Gastrocnemius medialis (tissue), 4 donors: ENCODE data around the gene GAL3ST3. TPM values are rescaled to one million over a fixed set of nuclear protein-coding genes. Genes with fewer than 3 reads are reported as not detected.
"Not testable (repeated sequence)": the region's sequence is repeated elsewhere in the genome, so short reads cannot be mapped to it uniquely, and the experiment has no call there.

Source experiments
- ATAC-seq, 2 donors: fragments of 150-250 bp; one replicate each; pipeline ENCODE4 v1.9.1; 2016
- DNase-seq, 2 donors: peaks; one replicate each; pipeline ENCODE4 v3.0.0-alpha.2; 2019
- H3K27ac ChIP-seq, 4 donors: fragments of 200-600 bp; sonication (generic); 1 replicate in 1 of 4; 2 replicates in 3 of 4; pipeline ENCODE4 v1.5.1; 2016 to 2018; ENCODE audit warnings: mild to moderate bottlenecking in 2 of 4, moderate library complexity in 1 of 4
- H3K27me3 ChIP-seq, 3 donors: fragments of 200-600 bp; sonication (generic) in 2 of 3; 1 replicate in 1 of 3; 2 replicates in 2 of 3; pipeline versions ENCODE4 v1.5.1 to v1.6.0; 2016 to 2019; ENCODE audit warnings: mild to moderate bottlenecking in 1 of 3, moderate library complexity in 1 of 3
- H3K36me3 ChIP-seq, 2 donors: fragments of 200-600 bp; sonication (generic) in 1 of 2; one replicate each; pipeline ENCODE4 v1.5.1; 2017 to 2018
- H3K4me1 ChIP-seq, 2 donors: fragments of 200-600 bp; sonication (generic) in 1 of 2; one replicate each; pipeline ENCODE4 v1.5.1; 2016 to 2017; ENCODE audit warnings: mild to moderate bottlenecking in 2 of 2
- H3K4me3 ChIP-seq, 4 donors: fragments of 200-600 bp; sonication (generic) in 3 of 4; 1 replicate in 1 of 4; 2 replicates in 3 of 4; pipeline ENCODE4 v1.5.1; 2016 to 2019; ENCODE audit warnings: mild to moderate bottlenecking in 2 of 4
- H3K9me3 ChIP-seq, 3 donors: fragments of 200-600 bp; sonication (generic) in 2 of 3; 1 replicate in 1 of 3; 2 replicates in 2 of 3; pipeline ENCODE4 v1.5.1; 2016 to 2019
- CTCF ChIP-seq, 5 experiments: fragments of 450-650 bp in 3 of 5; fragments of 200-600 bp in 2 of 5; sonication (generic) in 2 of 5; IDR thresholded peaks in 4 of 5; conservative IDR thresholded peaks in 1 of 5; 1 replicate in 4 of 5; 2 replicates in 1 of 5; pipeline ENCODE4 v1.5.1; 2016 to 2019; ENCODE audit warnings: antibody characterized with exemption in 5 of 5, mild to moderate bottlenecking in 3 of 5, moderate library complexity in 3 of 5
- POLR2A ChIP-seq, 2 donors: fragments of 450-650 bp; IDR thresholded peaks; one replicate each; pipeline ENCODE4 v1.6.1; 2017; ENCODE audit warnings: antibody characterized with exemption in 2 of 2, mild to moderate bottlenecking in 2 of 2, moderate library complexity in 2 of 2
- in situ Hi-C, 4 donors: fragments of 200-750 bp; cut with MboI; loops; one replicate each; pipeline versions ENCODE4 v1.15.0 to v1.8.0; 2017; ENCODE audit warnings: low sequenced_read_pairs in 4 of 4
- intact Hi-C: fragments of 100-400 bp; cut with DNase I; formaldehyde crosslinking; loops from one replicate; pipeline ENCODE4 v1.15.1; 2023; ENCODE audit warnings: low total_unique reads
- total RNA-seq, 4 donors: library from RNA; depleted of rRNA; stranded (reverse); fragments of >200 nt; gene quantifications; one replicate each; pipeline versions ENCODE4 v1.1.0 to v1.2.3, GENCODE V29; 2016

Gene GAL3ST3
- under 1 TPM in 1 of 4 donors, not detected in 3; 0.12 TPM for total RNA-seq

GRCh38 chr11:66048547-66049323 lies at the start of gene GAL3ST3:
Gene GAL3ST3, minus strand, starts transcription at chr11:66049161. Its CDS starts 3,746 bp downstream, at chr11:66045415.
- no peak for TF ChIP-seq CTCF (IDR thresholded peaks at IDR 0.05 in 4 of 5, conservative IDR thresholded peaks at IDR 0.05 in 1 of 5)
- TF ChIP-seq POLR2A (IDR thresholded peaks at IDR 0.05): no peak
- DNase-seq (no peak), ATAC-seq (no peak)
- in situ Hi-C loops: no loop called here
- Histone ChIP-seq H3K4me1 (peaks cover 17 to 19% of the 10 kb centered on the region in 2 donors), H3K4me3 (no peak within 1 kb of the TSS), H3K9me3 (no peaks in the 10 kb centered on the region), H3K36me3 (peaks cover 0 to 7% of the 10 kb centered on the region in 2 donors), H3K27ac (no peak within 1 kb of the TSS), H3K27me3 (peaks cover 0 to 3% (median 0%) of the 10 kb centered on the region in 3 donors)
- intact Hi-C loops: no loop called here

- H3K27ac ChIP-seq, H3K36me3 ChIP-seq, DNase-seq, H3K4me1 ChIP-seq, H3K27me3 ChIP-seq, intact Hi-C loops, H3K9me3 ChIP-seq, in situ Hi-C loops, H3K4me3 ChIP-seq, ATAC-seq: not testable (repeated sequence)
Measured at GRCh38 chr11:66092125-66092524, 43.2 kb upstream of the GAL3ST3 start.

GRCh38 chr11:66090288-66090687 lies 41.3 kb upstream of the GAL3ST3 start:
- DNase-seq: no peak
- intact Hi-C loops (no loop called here), in situ Hi-C loops (no loop called here)
- no peak for TF ChIP-seq CTCF (IDR thresholded peaks at IDR 0.05 in 4 of 5, conservative IDR thresholded peaks at IDR 0.05 in 1 of 5)
- no peak for TF ChIP-seq POLR2A (IDR thresholded peaks at IDR 0.05)
- no peaks in the 10 kb centered on the region for H3K9me3 ChIP-seq
- H3K4me1 ChIP-seq: no peaks in the 10 kb centered on the region
- H3K27me3 ChIP-seq: no peaks in the 10 kb centered on the region
- no peak overlapping the region for H3K4me3 ChIP-seq
- H3K27ac ChIP-seq: no peak overlapping the region
- H3K36me3 ChIP-seq: no peaks in the 10 kb centered on the region
- ATAC-seq: no peak

- DNase-seq: no peak
- intact Hi-C loops: no loop called here
- no peak for ATAC-seq
- no peaks in the 10 kb centered on the region for H3K9me3 ChIP-seq
- in situ Hi-C loops: no loop called here
- H3K27me3 ChIP-seq: no peaks in the 10 kb centered on the region
- H3K4me1 ChIP-seq: no peaks in the 10 kb centered on the region
- no peak overlapping the region for H3K27ac ChIP-seq
- no peaks in the 10 kb centered on the region for H3K36me3 ChIP-seq
- H3K4me3 ChIP-seq: no peak overlapping the region
- no peak for TF ChIP-seq POLR2A (IDR thresholded peaks at IDR 0.05)
- TF ChIP-seq CTCF (IDR thresholded peaks at IDR 0.05 in 4 of 5, conservative IDR thresholded peaks at IDR 0.05 in 1 of 5): no peak
Measured at GRCh38 chr11:66089067-66089466, 40.1 kb upstream of the GAL3ST3 start.

GRCh38 chr11:66087148-66087908 lies 38.4 kb upstream of the GAL3ST3 start:
- no peak for TF ChIP-seq POLR2A (IDR thresholded peaks at IDR 0.05)
- no peak for TF ChIP-seq CTCF (IDR thresholded peaks at IDR 0.05 in 4 of 5, conservative IDR thresholded peaks at IDR 0.05 in 1 of 5)
- ATAC-seq: no peak
- no peak overlapping the region for H3K27ac ChIP-seq
- no peak overlapping the region for H3K4me3 ChIP-seq
- H3K9me3 ChIP-seq: no peaks in the 10 kb centered on the region
- intact Hi-C loops (no loop called here), in situ Hi-C loops (no loop called here)
- no peaks in the 10 kb centered on the region for H3K27me3 ChIP-seq
- H3K36me3 ChIP-seq: no peaks in the 10 kb centered on the region
- no peak for DNase-seq
- H3K4me1 ChIP-seq: peaks cover 0 to 9% of the 10 kb centered on the region in 2 donors
